Mesothelial cell of epicardium (in vitro differentiated cells): Measurements from ENCODE around the gene TBC1D2B. TPM values are rescaled to one million over a fixed set of nuclear protein-coding genes. Genes with fewer than 3 reads are reported as not detected.
"Not testable (repeated sequence)": the region's sequence is repeated elsewhere in the genome, so short reads cannot be mapped to it uniquely, and the experiment has no call there.

Source experiments
- DNase-seq, 2 experiments: peaks; one replicate each; pipeline ENCODE4 v3.0.0; 2021; ENCODE audit warnings: low spot score in 2 of 2; ENCODE audit not compliant: unreplicated experiment in 2 of 2
- H3K27ac Mint-ChIP-seq: 2 replicates; pipeline ENCODE4 v1.8.0; 2021; ENCODE audit warnings: mixed read lengths
- H3K27me3 Mint-ChIP-seq: 2 replicates; pipeline ENCODE4 v1.8.0; 2021; ENCODE audit warnings: low read depth, mixed read lengths
- H3K36me3 Mint-ChIP-seq: 2 replicates; pipeline ENCODE4 v1.8.0; 2021; ENCODE audit warnings: mixed read lengths
- H3K4me1 Mint-ChIP-seq: 2 replicates; pipeline ENCODE4 v1.8.0; 2021; ENCODE audit warnings: mixed read lengths
- H3K4me3 Mint-ChIP-seq: 2 replicates; pipeline ENCODE4 v1.8.0; 2021; ENCODE audit warnings: mild to moderate bottlenecking, moderate library complexity, mixed read lengths
- H3K9me3 Mint-ChIP-seq: 2 replicates; pipeline ENCODE4 v1.8.0; 2021; ENCODE audit warnings: mixed read lengths
- total RNA-seq: library from RNA; stranded (reverse); gene quantifications from 3 replicates; pipeline ENCODE4 v1.2.1, GENCODE V29; 2021
- TF ChIP-seq, protein P1 (sequence below): fragments of 200-600 bp; sonication (generic); IDR thresholded peaks from one replicate; pipeline ENCODE4 v1.5.0; 2021; ENCODE audit warnings: antibody characterized with exemption; ENCODE audit not compliant: unreplicated experiment

The TBC1D2B gene
- total RNA-seq, 1 donor from 2014 or later: 39.8 TPM

DNA sequence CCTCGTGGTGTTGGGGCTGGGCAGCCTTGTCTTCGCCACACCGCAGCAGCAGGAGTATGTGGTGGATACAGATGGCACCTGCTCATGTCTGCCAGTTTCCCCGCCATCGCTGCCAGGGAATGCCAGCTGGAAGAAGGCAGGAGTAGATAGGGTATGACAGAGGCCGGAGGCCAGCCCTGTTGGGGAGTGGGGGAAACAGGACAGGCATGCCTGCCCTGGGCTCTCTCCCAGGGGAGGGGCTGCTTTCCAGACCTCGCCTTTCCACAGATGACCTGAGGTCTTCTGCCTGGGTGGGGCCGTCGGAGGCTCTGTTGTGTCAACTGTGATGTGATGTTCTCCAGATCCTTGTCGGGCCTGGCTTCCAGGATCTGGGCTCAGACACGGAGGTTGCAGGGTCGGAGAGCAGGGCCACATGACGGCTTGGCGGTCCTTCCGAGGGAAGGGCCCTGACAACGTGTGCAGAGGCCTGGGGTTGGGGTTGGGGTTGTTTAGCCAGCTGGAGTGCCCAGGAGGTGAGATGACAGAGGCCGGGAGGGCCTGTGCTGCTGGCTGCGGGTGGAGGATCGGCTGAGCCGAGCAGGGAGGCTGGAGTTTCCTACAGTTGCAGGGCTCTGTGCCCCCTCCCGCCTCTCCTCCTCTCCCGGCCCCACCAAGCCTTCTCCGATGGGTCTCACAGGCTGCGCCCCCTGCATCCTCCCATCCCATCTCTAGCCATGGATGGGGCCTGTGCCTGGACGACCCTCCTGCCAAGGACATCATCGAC lies 102.0 kb downstream of the TBC1D2B start:
- TF ChIP-seq, protein P1, sequence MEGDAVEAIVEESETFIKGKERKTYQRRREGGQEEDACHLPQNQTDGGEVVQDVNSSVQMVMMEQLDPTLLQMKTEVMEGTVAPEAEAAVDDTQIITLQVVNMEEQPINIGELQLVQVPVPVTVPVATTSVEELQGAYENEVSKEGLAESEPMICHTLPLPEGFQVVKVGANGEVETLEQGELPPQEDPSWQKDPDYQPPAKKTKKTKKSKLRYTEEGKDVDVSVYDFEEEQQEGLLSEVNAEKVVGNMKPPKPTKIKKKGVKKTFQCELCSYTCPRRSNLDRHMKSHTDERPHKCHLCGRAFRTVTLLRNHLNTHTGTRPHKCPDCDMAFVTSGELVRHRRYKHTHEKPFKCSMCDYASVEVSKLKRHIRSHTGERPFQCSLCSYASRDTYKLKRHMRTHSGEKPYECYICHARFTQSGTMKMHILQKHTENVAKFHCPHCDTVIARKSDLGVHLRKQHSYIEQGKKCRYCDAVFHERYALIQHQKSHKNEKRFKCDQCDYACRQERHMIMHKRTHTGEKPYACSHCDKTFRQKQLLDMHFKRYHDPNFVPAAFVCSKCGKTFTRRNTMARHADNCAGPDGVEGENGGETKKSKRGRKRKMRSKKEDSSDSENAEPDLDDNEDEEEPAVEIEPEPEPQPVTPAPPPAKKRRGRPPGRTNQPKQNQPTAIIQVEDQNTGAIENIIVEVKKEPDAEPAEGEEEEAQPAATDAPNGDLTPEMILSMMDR: no peak
- no peak overlapping the region for H3K27ac Mint-ChIP-seq
- H3K27me3 Mint-ChIP-seq: no peaks in the 10 kb centered on the region
- DNase-seq: no peak
- H3K9me3 Mint-ChIP-seq: no peaks in the 10 kb centered on the region
- no peak overlapping the region for H3K4me3 Mint-ChIP-seq
- peaks cover 3% of the 10 kb centered on the region for H3K4me1 Mint-ChIP-seq
- H3K36me3 Mint-ChIP-seq: no peaks in the 10 kb centered on the region

DNA sequence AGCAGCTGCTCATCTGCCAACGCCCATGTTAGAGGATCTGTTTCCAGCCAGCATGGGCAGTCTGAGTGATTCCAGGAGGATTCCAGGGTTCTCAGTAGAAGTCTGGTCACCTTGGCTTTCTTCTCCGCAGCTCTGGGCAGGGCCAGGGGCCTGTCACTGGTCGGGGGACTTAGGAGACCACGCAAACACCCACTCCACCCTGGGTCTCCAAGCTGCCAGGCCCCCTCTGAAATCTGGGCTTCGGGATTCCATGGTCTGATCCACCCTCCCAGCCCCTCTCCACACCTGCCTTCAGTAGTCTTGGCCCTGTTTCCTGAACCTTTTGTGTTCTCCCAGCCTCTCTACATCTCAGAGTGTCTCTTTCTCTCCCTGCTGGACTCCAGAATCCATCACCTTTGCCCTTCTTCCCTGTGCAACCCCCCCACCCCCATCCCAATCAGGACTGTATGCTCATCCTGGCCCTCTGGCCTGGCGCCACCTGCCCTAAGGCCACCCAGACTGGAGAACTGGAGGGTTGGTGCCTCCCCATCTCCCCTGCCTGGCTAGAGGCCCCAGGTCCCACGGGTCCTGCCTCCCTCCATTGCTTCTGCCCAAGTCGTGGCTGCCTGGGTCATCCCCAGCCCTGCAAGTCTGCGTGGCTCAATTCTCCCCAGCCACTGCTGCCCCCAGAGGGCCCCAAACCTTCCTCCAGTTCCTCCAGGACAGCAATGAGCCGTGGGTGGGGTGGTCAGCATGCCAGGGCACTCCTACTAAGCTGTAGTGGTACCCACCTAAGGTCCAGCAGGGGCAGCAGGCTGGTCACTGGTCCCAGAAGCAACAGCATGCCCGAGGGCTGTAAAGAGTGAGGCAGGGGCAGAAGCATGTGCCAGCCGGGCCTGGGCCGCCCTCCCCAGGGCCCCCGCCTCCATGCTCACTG lies 102.8 kb downstream of the TBC1D2B start:
- Mint-ChIP-seq H3K4me1 (peaks cover 3% of the 10 kb centered on the region), H3K36me3 (no peaks in the 10 kb centered on the region), H3K9me3 (no peaks in the 10 kb centered on the region), H3K27ac (no peak overlapping the region), H3K4me3 (no peak overlapping the region), H3K27me3 (no peaks in the 10 kb centered on the region)
- TF ChIP-seq, protein P1: no peak
- DNase-seq: no peak

DNA sequence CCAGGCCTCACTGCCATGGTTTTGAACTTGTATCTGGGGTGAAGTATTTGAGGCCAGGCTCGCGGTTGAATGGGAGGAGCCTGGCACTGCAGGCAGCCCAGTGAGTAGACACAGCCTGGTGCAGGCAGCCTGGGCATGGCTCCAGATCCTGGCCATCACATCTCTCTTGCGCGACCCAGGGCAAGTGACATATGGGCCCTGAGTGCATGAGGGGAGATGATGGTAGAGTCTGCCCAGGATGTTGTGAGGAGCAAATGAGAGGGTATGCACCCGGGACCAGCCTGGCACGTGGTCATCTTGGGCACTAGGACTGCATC lies 103.5 kb downstream of the TBC1D2B start:
- H3K27ac Mint-ChIP-seq: no peak overlapping the region
- no peak for DNase-seq
- TF ChIP-seq, protein P1: no peak
- H3K4me3 Mint-ChIP-seq: no peak overlapping the region
- H3K9me3 Mint-ChIP-seq: peaks cover 2% of the 10 kb centered on the region
- peaks cover 3% of the 10 kb centered on the region for H3K4me1 Mint-ChIP-seq
- H3K36me3 Mint-ChIP-seq: no peaks in the 10 kb centered on the region
- no peaks in the 10 kb centered on the region for H3K27me3 Mint-ChIP-seq

DNA sequence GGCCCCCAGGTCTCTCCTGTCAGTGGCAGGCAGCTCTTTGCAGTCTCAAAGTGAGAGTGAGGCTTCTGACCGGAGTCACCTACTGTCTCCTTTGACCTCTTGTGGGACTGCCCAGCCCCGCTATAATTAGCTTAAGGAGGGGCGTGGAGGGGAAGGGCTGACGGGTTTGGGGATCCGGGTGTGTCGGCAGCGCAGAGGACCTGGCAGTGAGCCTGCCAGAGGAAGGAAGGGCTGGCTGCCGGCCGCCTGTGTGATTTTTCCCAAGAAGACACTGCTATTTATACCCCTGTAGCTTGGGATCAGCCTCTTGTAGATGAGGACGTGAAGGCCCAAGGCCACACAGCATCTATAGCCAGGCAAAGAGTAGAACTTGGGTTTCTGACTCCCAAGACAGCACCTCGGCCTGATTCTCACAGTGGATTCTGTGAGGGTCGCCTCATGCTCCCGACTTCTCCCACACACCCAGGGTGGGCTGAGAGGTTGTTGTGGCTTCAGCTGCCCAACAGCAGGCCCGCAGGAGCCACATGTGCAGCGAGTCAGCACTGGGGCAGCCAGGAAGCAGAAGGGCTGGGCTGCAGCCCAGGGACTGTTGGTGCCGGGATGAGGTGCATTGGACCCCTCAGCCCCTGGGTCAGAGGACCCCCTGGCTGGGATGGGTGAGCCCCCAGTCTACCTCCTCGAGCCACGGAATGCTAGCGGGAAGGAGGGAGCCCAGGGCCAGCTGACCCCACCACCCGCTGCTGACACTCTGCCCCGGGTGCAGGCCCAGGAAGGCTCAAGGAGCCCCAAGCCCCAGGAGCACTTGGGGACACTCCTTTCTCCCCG lies 104.0 kb downstream of the TBC1D2B start:
- H3K4me1 Mint-ChIP-seq, DNase-seq, H3K27me3 Mint-ChIP-seq, H3K36me3 Mint-ChIP-seq, H3K27ac Mint-ChIP-seq, H3K9me3 Mint-ChIP-seq, H3K4me3 Mint-ChIP-seq: not testable (repeated sequence)

DNA sequence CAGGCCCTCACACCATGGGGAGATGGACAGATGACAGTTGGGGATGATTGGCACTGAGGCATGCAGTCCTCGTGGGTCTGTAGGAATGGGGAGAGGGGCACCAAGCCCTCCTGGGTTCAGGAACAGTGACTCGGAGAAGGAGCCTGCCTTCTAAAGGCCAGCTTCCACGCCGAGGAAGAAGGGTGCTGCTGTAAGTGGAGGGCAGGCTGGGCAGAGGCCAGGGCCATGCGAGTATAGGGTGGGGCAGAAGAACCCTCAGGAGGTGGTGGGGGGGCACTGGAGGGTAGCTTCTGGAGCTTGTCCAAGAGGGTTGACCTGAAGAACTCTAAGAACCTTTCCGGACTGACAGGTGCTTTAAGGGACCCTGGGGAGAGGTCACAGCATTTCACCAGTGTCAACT lies 104.8 kb downstream of the TBC1D2B start:
- not testable (repeated sequence) for H3K36me3 Mint-ChIP-seq, H3K4me3 Mint-ChIP-seq, H3K4me1 Mint-ChIP-seq, H3K27me3 Mint-ChIP-seq, H3K27ac Mint-ChIP-seq, H3K9me3 Mint-ChIP-seq, DNase-seq

DNA sequence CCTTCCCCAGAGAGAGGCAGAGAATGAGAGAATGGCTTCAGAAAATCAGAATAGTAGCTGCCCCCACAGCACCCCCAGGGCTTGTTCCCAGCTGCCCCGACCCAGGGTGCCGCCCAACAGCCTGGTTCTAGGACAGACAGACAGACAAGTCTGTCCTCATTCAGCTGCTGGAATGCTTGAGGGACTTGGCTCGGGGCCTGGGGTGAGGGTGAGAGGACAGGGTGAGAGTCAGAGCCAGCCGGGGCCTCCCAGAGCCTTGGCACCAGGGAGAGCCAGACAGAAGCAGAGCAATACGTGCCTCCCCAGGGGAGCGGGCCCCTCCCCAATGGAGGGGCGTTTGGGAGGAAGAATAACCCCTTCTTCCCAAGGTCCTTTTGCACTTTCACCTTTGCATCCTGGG lies 105.6 kb downstream of the TBC1D2B start:
- H3K4me1 Mint-ChIP-seq, H3K4me3 Mint-ChIP-seq, H3K9me3 Mint-ChIP-seq, H3K27ac Mint-ChIP-seq, H3K27me3 Mint-ChIP-seq, DNase-seq, H3K36me3 Mint-ChIP-seq: not testable (repeated sequence)

DNA sequence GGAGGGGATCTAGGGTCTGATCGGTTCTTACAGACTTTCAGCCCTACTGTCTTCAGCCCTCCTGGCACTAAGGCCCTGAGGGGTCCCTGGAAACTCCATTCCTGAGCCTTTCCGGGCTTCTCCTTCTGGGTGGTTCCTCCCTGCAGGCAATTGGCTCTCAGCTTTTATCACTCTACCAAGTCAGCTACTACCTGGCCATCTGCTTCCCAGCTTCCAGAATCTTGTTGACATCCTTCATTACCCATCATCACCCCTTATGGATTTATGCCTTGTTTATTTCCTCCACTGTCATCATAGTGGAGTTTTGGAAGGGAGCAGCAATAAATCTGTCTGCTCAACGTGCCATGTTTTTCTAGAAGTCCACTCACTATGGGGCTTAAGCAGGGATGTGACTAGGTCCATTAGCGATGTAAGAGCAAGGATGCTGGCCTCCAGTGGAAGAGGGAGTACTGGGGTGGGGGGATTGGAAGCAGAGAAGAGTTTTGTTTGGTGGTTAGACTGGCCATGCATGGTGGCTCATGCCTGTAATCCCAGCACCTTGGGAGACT lies 106.6 kb downstream of the TBC1D2B start:
- not testable (repeated sequence) for H3K4me1 Mint-ChIP-seq, DNase-seq, H3K9me3 Mint-ChIP-seq, H3K27me3 Mint-ChIP-seq, H3K4me3 Mint-ChIP-seq, H3K27ac Mint-ChIP-seq, H3K36me3 Mint-ChIP-seq
